MCF 10A (cell line): ENCODE measurements around the gene PHACTR3. TPM values are rescaled to one million over a fixed set of nuclear protein-coding genes. Genes with fewer than 3 reads are reported as not detected.

Experiments
- BruUV-seq: library from RNA; stranded (reverse); fragments of 400-500 nt; replicated peaks from 2 replicates; lab custom pipeline; 2021; lab: Mats Ljungman, UMichigan
- CTCF ChIA-PET: fragments of 300-600 bp; sonication (Branson Sonifier 250); formaldehyde crosslinking; extraction: SDS; loops from one replicate; lab custom pipeline; 2021; ENCODE audit warnings: antibody characterized with exemption, inconsistent platforms; lab: Yijun Ruan, JAX
- POLR2A ChIA-PET: fragments of 300-600, 350-650 bp; sonication (Branson Sonifier 250); formaldehyde crosslinking; extraction: SDS; loops from one replicate; lab custom pipeline; 2020; ENCODE audit warnings: antibody characterized with exemption, inconsistent platforms; lab: Yijun Ruan, JAX
- DNase-seq: peaks from one replicate; pipeline ENCODE4 v3.0.0-alpha.2; 2018; ENCODE audit not compliant: unreplicated experiment
- H3K27ac Mint-ChIP-seq: one replicate; pipeline ENCODE4 v1.8.0; 2022; ENCODE audit warnings: mild to moderate bottlenecking, low read depth, mixed read lengths; ENCODE audit not compliant: unreplicated experiment
- H3K27me3 Mint-ChIP-seq: one replicate; pipeline ENCODE4 v1.8.0; 2022; ENCODE audit warnings: mixed read lengths; ENCODE audit not compliant: insufficient read depth, unreplicated experiment
- H3K36me3 Mint-ChIP-seq: one replicate; pipeline ENCODE4 v1.8.0; 2022; ENCODE audit warnings: mild to moderate bottlenecking, moderate library complexity, mixed read lengths; ENCODE audit not compliant: insufficient read depth, unreplicated experiment
- H3K4me1 Mint-ChIP-seq: one replicate; pipeline ENCODE4 v1.8.0; 2022; ENCODE audit warnings: mixed read lengths; ENCODE audit not compliant: insufficient read depth, unreplicated experiment
- H3K4me3 Mint-ChIP-seq: one replicate; pipeline ENCODE4 v1.8.0; 2022; ENCODE audit warnings: mild to moderate bottlenecking, moderate library complexity, mixed read lengths; ENCODE audit not compliant: unreplicated experiment
- H3K9me3 Mint-ChIP-seq: one replicate; pipeline ENCODE4 v1.8.0; 2022; ENCODE audit warnings: mixed read lengths; ENCODE audit not compliant: unreplicated experiment
- intact Hi-C: fragments of 100-400 bp; cut with micrococcal nuclease; formaldehyde crosslinking; loops from 2 replicates; pipeline ENCODE4 v1.14.1; 2022
- total RNA-seq: library from RNA; stranded (reverse); gene quantifications from 2 replicates; pipeline ENCODE4 v1.2.3, GENCODE V29; 2022
- TF ChIP-seq, protein P1 (sequence below): fragments of 200-600 bp; IDR thresholded peaks from one replicate; pipeline ENCODE4 v1.8.0; 2022; ENCODE audit warnings: antibody characterized with exemption, mild to moderate bottlenecking; ENCODE audit not compliant: unreplicated experiment

PHACTR3 gene
- total RNA-seq, 1 experiment from 2014 or later: 22.8 TPM

DNA sequence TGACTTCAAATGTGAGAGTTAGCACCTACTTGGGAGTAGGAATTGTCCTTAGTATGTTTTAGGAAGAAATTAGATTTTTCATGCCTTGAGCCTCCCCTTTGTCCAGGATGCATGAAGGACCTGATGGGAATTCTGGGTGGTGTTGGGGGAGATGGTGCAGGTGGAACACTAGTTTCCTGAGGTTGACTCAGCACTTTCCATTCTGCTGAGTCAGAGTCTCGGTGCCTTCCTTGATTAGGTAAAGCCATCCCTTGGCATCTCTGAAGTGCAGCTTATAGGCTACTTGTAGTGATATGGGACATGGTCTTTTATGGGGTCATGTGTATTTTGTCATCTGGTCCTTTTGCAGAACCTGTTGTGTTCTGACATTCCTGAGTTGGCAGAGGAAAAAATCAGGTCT lies 105.3 kb downstream of the PHACTR3 start:
- ChIA-PET CTCF (interaction anchor here (2.0 kb wide), 1 partner anchor 112 kb away, joined by 5 read pairs; no protein-coding TSS in a partner anchor), POLR2A (interaction anchor here (0.6 kb wide), 1 partner anchor 191 kb away, joined by 3 read pairs; no protein-coding TSS in a partner anchor)
- H3K4me1 Mint-ChIP-seq: no peaks in the 10 kb centered on the region
- peaks cover 15% of the 10 kb centered on the region for H3K27me3 Mint-ChIP-seq
- TF ChIP-seq, protein P1, sequence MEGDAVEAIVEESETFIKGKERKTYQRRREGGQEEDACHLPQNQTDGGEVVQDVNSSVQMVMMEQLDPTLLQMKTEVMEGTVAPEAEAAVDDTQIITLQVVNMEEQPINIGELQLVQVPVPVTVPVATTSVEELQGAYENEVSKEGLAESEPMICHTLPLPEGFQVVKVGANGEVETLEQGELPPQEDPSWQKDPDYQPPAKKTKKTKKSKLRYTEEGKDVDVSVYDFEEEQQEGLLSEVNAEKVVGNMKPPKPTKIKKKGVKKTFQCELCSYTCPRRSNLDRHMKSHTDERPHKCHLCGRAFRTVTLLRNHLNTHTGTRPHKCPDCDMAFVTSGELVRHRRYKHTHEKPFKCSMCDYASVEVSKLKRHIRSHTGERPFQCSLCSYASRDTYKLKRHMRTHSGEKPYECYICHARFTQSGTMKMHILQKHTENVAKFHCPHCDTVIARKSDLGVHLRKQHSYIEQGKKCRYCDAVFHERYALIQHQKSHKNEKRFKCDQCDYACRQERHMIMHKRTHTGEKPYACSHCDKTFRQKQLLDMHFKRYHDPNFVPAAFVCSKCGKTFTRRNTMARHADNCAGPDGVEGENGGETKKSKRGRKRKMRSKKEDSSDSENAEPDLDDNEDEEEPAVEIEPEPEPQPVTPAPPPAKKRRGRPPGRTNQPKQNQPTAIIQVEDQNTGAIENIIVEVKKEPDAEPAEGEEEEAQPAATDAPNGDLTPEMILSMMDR: no peak
- H3K9me3 Mint-ChIP-seq: no peaks in the 10 kb centered on the region
- BruUV-seq: no TSS peak
- intact Hi-C loops: no loop called here
- H3K36me3 Mint-ChIP-seq: no peaks in the 10 kb centered on the region
- no peak for DNase-seq
- no peak overlapping the region for H3K27ac Mint-ChIP-seq
- no peak overlapping the region for H3K4me3 Mint-ChIP-seq

DNA sequence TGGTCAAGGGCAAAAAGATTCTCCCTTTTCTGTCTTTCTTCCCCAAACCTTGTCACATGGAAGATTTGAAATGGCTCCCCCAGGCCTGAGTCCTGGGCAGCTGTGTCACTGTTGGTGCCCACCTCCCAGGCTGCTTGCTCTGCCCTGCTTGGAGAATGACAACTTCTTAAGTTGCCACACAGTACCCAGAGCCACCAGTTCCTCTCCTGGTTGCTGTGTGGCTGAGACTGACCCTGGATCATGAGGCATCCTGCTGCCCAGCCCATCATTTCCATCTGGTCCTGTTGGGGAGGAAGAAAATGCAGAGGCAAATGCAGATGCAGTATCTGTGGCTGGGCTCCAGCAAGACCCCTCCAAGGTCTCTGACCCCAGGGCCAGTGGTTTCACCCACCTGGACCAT lies 113.7 kb downstream of the PHACTR3 start:
- Mint-ChIP-seq H3K4me1 (no peaks in the 10 kb centered on the region), H3K27me3 (peaks cover 68% of the 10 kb centered on the region), H3K4me3 (no peak overlapping the region), H3K9me3 (no peaks in the 10 kb centered on the region), H3K36me3 (no peaks in the 10 kb centered on the region), H3K27ac (no peak overlapping the region)
- no TSS peak for BruUV-seq
- CTCF ChIA-PET: interaction anchor here (0.6 kb wide), 1 partner anchor 146 kb away, joined by 3 read pairs; no protein-coding TSS in a partner anchor
- DNase-seq: no peak
- intact Hi-C loops: no loop called here
- TF ChIP-seq, protein P1: no peak
- POLR2A ChIA-PET: no interaction called here

DNA sequence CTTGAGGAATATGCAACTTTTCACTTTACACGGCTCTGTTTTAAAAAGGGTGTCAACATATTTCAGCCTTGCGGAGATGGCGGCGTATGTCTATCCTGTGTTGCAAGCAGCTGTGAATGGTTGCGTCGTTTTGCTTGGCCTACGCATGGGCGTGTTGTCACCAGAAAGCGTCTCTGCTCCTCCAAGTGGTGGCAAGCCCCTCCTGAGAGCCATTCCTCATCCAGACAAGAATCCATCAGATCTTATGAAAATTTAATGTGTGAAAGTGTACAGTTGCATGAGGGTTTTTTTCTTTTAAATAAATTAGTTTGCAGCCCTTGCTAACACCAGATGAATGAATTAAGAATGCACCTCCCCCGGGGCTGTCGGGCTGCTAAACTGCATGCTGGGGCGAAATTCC lies 114.4 kb downstream of the PHACTR3 start:
- ChIA-PET CTCF (interaction anchor here (0.7 to 1.0 kb wide), 2 partner anchors 62 to 132 kb away, joined by 3 to 4 read pairs; no protein-coding TSS in a partner anchor), POLR2A (no interaction called here)
- H3K4me1 Mint-ChIP-seq: no peaks in the 10 kb centered on the region
- intact Hi-C loops: no loop called here
- TF ChIP-seq, protein P1: no peak
- H3K27me3 Mint-ChIP-seq: peaks cover 68% of the 10 kb centered on the region
- no peaks in the 10 kb centered on the region for H3K9me3 Mint-ChIP-seq
- no peaks in the 10 kb centered on the region for H3K36me3 Mint-ChIP-seq
- H3K27ac Mint-ChIP-seq: no peak overlapping the region
- H3K4me3 Mint-ChIP-seq: no peak overlapping the region
- no TSS peak for BruUV-seq
- DNase-seq: no peak

DNA sequence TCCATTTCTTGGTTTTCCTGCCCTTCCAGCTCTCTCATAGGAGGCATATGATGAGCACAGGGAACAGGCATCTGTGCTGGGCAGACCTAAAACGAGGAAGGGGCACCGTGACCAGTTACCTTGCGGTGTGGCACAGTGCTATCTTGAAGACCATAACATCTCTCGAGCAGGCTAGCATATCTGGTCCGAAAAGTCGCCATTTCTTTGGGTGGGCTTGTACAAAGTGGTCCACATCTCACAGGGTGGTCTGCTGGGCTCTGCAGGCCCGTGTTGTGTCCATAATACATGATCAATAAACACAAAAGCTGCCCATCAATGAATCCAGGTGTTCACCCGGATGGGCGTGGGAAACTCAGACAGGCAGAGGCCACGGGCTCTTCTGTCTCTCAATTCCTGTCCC lies 115.7 kb downstream of the PHACTR3 start:
- Mint-ChIP-seq H3K9me3 (no peaks in the 10 kb centered on the region), H3K4me1 (no peaks in the 10 kb centered on the region), H3K4me3 (no peak overlapping the region), H3K27me3 (peaks cover 76% of the 10 kb centered on the region), H3K27ac (no peak overlapping the region), H3K36me3 (no peaks in the 10 kb centered on the region)
- ChIA-PET POLR2A (no interaction called here), CTCF (interaction anchor here (0.7 to 1.0 kb wide), 2 partner anchors 52 to 130 kb away, joined by 3 to 4 read pairs; no protein-coding TSS in a partner anchor)
- intact Hi-C loops: no loop called here
- no peak for DNase-seq
- BruUV-seq: no TSS peak
- TF ChIP-seq, protein P1: no peak
